Endodermal cell (in vitro differentiated cells): ENCODE results near the gene XIRP2. TPM values are rescaled to one million over a fixed set of nuclear protein-coding genes. Genes with fewer than 3 reads are reported as not detected.

Experiments
- DNase-seq: peaks from one replicate; pipeline ENCODE4 v3.0.0-alpha.2; 2017
- H3K27ac ChIP-seq: 2 replicates; pipeline ENCODE4 v1.5.1; 2013; ENCODE audit warnings: mild to moderate bottlenecking, low read depth, low read length, moderate library complexity
- H3K27me3 ChIP-seq: 2 replicates; pipeline ENCODE4 v1.6.1; 2013; ENCODE audit warnings: mild to moderate bottlenecking, low read length, moderate library complexity; ENCODE audit not compliant: insufficient read depth, control insufficient read depth, poor library complexity, severe bottlenecking
- H3K36me3 ChIP-seq: 2 replicates; pipeline ENCODE4 v1.7.0; 2013; ENCODE audit warnings: mild to moderate bottlenecking, low read length, moderate library complexity; ENCODE audit not compliant: control insufficient read depth, insufficient read depth
- H3K4me1 ChIP-seq: one replicate; pipeline ENCODE4 v1.7.0; 2013; ENCODE audit warnings: low read length; ENCODE audit not compliant: control insufficient read depth, insufficient read depth
- H3K4me3 ChIP-seq: 2 replicates; pipeline ENCODE4 v1.5.1; 2013; ENCODE audit warnings: mild to moderate bottlenecking, low read length, moderate library complexity
- H3K9ac ChIP-seq: 2 replicates; pipeline ENCODE4 v1.6.1; 2013; ENCODE audit warnings: mild to moderate bottlenecking, low read length, moderate library complexity; ENCODE audit not compliant: poor library complexity, severe bottlenecking; ENCODE audit errors: extremely low read depth
- H3K9me3 ChIP-seq: 2 replicates; pipeline ENCODE4 v1.6.1; 2013; ENCODE audit warnings: mild to moderate bottlenecking, low read length, moderate library complexity; ENCODE audit not compliant: control insufficient read depth
- H3K27ac Mint-ChIP-seq: 2 replicates; pipeline ENCODE4 v1.8.0; 2020; ENCODE audit warnings: mixed read lengths
- H3K27me3 Mint-ChIP-seq: 2 replicates; pipeline ENCODE4 v1.8.0; 2021; ENCODE audit warnings: mild to moderate bottlenecking, mixed read lengths; ENCODE audit not compliant: insufficient read depth
- H3K36me3 Mint-ChIP-seq: 2 replicates; pipeline ENCODE4 v1.8.0; 2020; ENCODE audit warnings: low read depth, mixed read lengths
- H3K4me1 Mint-ChIP-seq: 2 replicates; pipeline ENCODE4 v1.8.0; 2020; ENCODE audit warnings: mixed read lengths
- H3K4me3 Mint-ChIP-seq: 2 replicates; pipeline ENCODE4 v1.8.0; 2020; ENCODE audit warnings: mild to moderate bottlenecking, moderate library complexity, mixed read lengths
- H3K9me3 Mint-ChIP-seq: 2 replicates; pipeline ENCODE4 v1.8.0; 2020; ENCODE audit warnings: mild to moderate bottlenecking, mixed read lengths
- CTCF ChIP-seq: fragments of 200-600 bp; sonication (generic); conservative IDR thresholded peaks from 2 replicates; pipeline ENCODE4 v1.5.0; 2021; ENCODE audit warnings: antibody characterized with exemption, mild to moderate bottlenecking
- WGBS, 2 experiments: methylation state at CpG; one replicate each; pipeline versions ENCODE4 v1.1.5 to v1.1.7; 2013; ENCODE audit warnings: missing lambda C conversion rate in 2 of 2, mixed read lengths in 1 of 2; ENCODE audit not compliant: insufficient coverage in 1 of 2, insufficient read length in 1 of 2; 5-methylcytosine and 5-hydroxymethylcytosine counted together
- total RNA-seq, 2 donors: library from RNA; stranded (reverse); fragmentation: NEBNext Ultra II Directional in 1 of 2; extraction: Animal tissue kit (Norgen Biotek cat#: 25700) in 1 of 2; gene quantifications; 2 replicates in 1 of 2; 3 replicates in 1 of 2; pipeline ENCODE4 v1.2.1, GENCODE V29; 2021

The XIRP2 gene
- total RNA-seq, 2 donors from 2014 or later, result not detected

GRCh38 chr2:167240671-167241070 is 352.4 kb downstream of the XIRP2 start:
- H3K4me3 Mint-ChIP-seq, result no peak overlapping the region
- no peak for DNase-seq
- no peaks in the 10 kb centered on the region for H3K36me3 ChIP-seq
- 93% methylated on average over 1 of the region's 1 CpG; no CpG with 5 or more reads in 1 of the 2 experiments for WGBS, 2 experiments
- H3K9me3 Mint-ChIP-seq, result no peaks in the 10 kb centered on the region
- H3K9me3 ChIP-seq, result no peaks in the 10 kb centered on the region
- no peaks in the 10 kb centered on the region for H3K4me1 ChIP-seq
- no peak overlapping the region for H3K27ac Mint-ChIP-seq
- no peak for TF ChIP-seq CTCF
- H3K27me3 Mint-ChIP-seq, result no peaks in the 10 kb centered on the region
- no peak overlapping the region for H3K9ac ChIP-seq
- H3K27me3 ChIP-seq, result no peaks in the 10 kb centered on the region
- no peak overlapping the region for H3K27ac ChIP-seq
- H3K36me3 Mint-ChIP-seq, result no peaks in the 10 kb centered on the region
- H3K4me3 ChIP-seq, result no peak overlapping the region
- H3K4me1 Mint-ChIP-seq, result no peaks in the 10 kb centered on the region

GRCh38 chr2:167249197-167249596 is 360.9 kb downstream of the XIRP2 start:
- H3K27ac ChIP-seq, result no peak overlapping the region
- H3K4me1 ChIP-seq, result no peaks in the 10 kb centered on the region
- no peak for TF ChIP-seq CTCF
- no peak for DNase-seq
- no peak overlapping the region for H3K4me3 ChIP-seq
- H3K9me3 ChIP-seq, result no peaks in the 10 kb centered on the region
- WGBS, 2 experiments, result 90 to 97% methylated on average over 4 of the region's 4 CpGs
- H3K36me3 ChIP-seq, result no peaks in the 10 kb centered on the region
- Mint-ChIP-seq H3K9me3 (no peaks in the 10 kb centered on the region), H3K4me1 (no peaks in the 10 kb centered on the region), H3K36me3 (no peaks in the 10 kb centered on the region), H3K4me3 (no peak overlapping the region), H3K27me3 (no peaks in the 10 kb centered on the region), H3K27ac (no peak overlapping the region)
- no peaks in the 10 kb centered on the region for H3K27me3 ChIP-seq
- H3K9ac ChIP-seq, result no peak overlapping the region

- H3K27ac ChIP-seq, result no peak overlapping the region
- Mint-ChIP-seq H3K9me3 (no peaks in the 10 kb centered on the region), H3K4me3 (no peak overlapping the region), H3K36me3 (no peaks in the 10 kb centered on the region), H3K4me1 (no peaks in the 10 kb centered on the region), H3K27me3 (no peaks in the 10 kb centered on the region), H3K27ac (no peak overlapping the region)
- no peak for TF ChIP-seq CTCF
- no peak overlapping the region for H3K9ac ChIP-seq
- no peaks in the 10 kb centered on the region for H3K27me3 ChIP-seq
- no peaks in the 10 kb centered on the region for H3K4me1 ChIP-seq
- H3K36me3 ChIP-seq, result no peaks in the 10 kb centered on the region
- no peak for DNase-seq
- WGBS, 2 experiments, result 96 to 100% methylated on average over 1 of the region's 2 CpGs
- H3K4me3 ChIP-seq, result no peak overlapping the region
- H3K9me3 ChIP-seq, result no peaks in the 10 kb centered on the region
These were observed 364.7 kb downstream of the XIRP2 start for GRCh38 chr2:167253025-167253424.
